Central memory CD8-positive, alpha-beta T cell (primary cell): ENCODE data around the gene TMEM31.

Experiments
- ATAC-seq: fragments of 150-1000 bp; cut with Tn5 transposase; replicated peaks from 2 replicates; pipeline ENCODE4 v1.10.0; 2022; ENCODE audit warnings: mild to moderate bottlenecking, moderate FRiP score, moderate number of reproducible peaks; ENCODE audit not compliant: poor library complexity, severe bottlenecking; ENCODE audit errors: extremely low read depth
- DNase-seq, 2 donors: peaks; one replicate each; pipeline ENCODE4 v3.0.0; 2021; ENCODE audit warnings: low spot score in 2 of 2
- H3K27ac Mint-ChIP-seq: one replicate; pipeline ENCODE4 v1.8.0; 2022; ENCODE audit warnings: low read depth, mild to moderate bottlenecking, moderate library complexity, mixed read lengths
- H3K27me3 Mint-ChIP-seq: one replicate; pipeline ENCODE4 v1.8.0; 2022; ENCODE audit warnings: mixed read lengths
- H3K36me3 Mint-ChIP-seq: one replicate; pipeline ENCODE4 v1.8.0; 2022; ENCODE audit warnings: mild to moderate bottlenecking, moderate library complexity, mixed read lengths; ENCODE audit not compliant: insufficient read depth
- H3K4me1 Mint-ChIP-seq: one replicate; pipeline ENCODE4 v1.8.0; 2022; ENCODE audit warnings: mixed read lengths
- H3K4me3 Mint-ChIP-seq: one replicate; pipeline ENCODE4 v1.8.0; 2022; ENCODE audit warnings: mild to moderate bottlenecking, moderate library complexity, mixed read lengths
- H3K9me3 Mint-ChIP-seq: one replicate; pipeline ENCODE4 v1.8.0; 2022; ENCODE audit warnings: mixed read lengths

Gene TMEM31

DNA sequence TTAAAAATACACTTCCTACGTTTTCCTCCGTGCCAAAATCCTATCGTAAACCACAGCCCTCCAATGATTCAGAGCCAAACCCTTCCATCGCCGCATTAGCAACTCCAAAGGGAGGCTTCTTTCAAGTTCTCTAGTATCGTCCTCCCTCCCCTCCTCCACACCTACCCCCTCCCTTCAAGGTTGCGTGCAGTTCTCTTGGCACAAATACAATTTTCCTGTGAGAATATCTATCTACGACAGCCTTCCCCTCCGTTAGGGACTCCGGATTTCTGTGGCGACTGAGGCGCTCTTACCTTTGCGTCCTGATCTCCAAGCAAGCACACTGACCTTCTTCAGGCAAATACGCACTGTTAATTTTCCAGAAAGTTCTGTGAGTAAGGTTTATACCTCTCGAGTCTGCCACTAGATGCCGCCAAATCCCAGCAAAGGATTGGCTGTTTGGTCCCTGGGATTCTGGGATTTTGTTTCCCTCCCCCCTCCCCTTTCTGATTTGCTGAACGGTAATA lies 23.0 kb upstream of the TMEM31 start:
- H3K27me3 Mint-ChIP-seq, result no peaks in the 10 kb centered on the region
- no peak overlapping the region for H3K27ac Mint-ChIP-seq
- peaks cover 16% of the 10 kb centered on the region for H3K36me3 Mint-ChIP-seq
- ATAC-seq, result no peak
- H3K4me1 Mint-ChIP-seq, result no peaks in the 10 kb centered on the region
- H3K4me3 Mint-ChIP-seq, result no peak overlapping the region
- peak; percentile 14 to 15 for DNase-seq
- no peaks in the 10 kb centered on the region for H3K9me3 Mint-ChIP-seq

DNA sequence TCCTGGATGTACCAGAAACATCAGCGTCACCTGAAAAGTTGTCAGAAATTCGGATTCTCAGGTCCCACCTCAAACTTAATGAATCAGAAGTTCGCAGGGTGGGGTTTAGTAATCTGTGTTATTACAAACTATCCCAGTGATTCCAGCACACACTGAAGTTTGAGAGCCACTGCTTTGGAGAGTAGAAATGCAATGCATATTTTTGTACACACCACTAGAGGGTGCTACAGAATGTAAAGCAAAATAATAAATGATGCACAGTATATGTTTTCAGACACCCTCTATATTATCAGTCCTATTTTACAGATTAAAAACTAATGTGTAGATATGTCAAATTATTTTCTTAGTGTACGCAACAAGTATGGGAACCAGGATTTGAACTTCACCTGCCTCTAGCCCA lies 21.8 kb upstream of the TMEM31 start:
- H3K27me3 Mint-ChIP-seq, result no peaks in the 10 kb centered on the region
- no peaks in the 10 kb centered on the region for H3K9me3 Mint-ChIP-seq
- H3K36me3 Mint-ChIP-seq, result peaks cover 7% of the 10 kb centered on the region
- no peaks in the 10 kb centered on the region for H3K4me1 Mint-ChIP-seq
- DNase-seq (no peak), ATAC-seq (no peak)
- H3K27ac Mint-ChIP-seq, result no peak overlapping the region
- peak overlapping the region; percentile 32 for H3K4me3 Mint-ChIP-seq

- Mint-ChIP-seq H3K4me1 (no peaks in the 10 kb centered on the region), H3K27me3 (no peaks in the 10 kb centered on the region), H3K9me3 (no peaks in the 10 kb centered on the region), H3K27ac (no peak overlapping the region), H3K36me3 (no peaks in the 10 kb centered on the region), H3K4me3 (no peak overlapping the region)
- ATAC-seq (no peak), DNase-seq (no peak)
These were observed 19.6 kb upstream of the TMEM31 start for GRCh38 chrX:103691059-103691458.

DNA sequence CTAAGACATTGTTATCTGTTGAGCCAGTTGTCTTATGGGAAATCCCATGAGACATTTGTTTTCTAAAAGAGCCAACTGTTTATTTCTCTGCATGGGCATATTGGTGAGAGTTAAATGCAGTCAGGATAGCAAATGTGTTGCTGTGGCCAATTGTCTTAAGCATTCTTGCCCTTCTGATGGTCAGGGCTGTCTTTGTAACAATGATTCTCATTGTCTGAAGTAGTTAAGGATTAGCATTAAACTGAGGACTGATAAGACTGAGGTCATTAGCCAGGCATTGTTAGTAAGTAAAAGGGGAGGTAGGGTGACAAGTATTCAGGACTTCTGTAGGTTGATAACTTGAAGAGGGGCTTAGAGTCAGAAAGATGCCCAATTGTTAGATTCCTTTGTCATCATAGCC lies 13.0 kb upstream of the TMEM31 start:
- Mint-ChIP-seq H3K4me3 (no peak overlapping the region), H3K27me3 (peaks cover 12% of the 10 kb centered on the region), H3K27ac (no peak overlapping the region), H3K36me3 (no peaks in the 10 kb centered on the region), H3K9me3 (no peaks in the 10 kb centered on the region), H3K4me1 (no peaks in the 10 kb centered on the region)
- DNase-seq (no peak), ATAC-seq (no peak)

- H3K27ac Mint-ChIP-seq, result no peak overlapping the region
- DNase-seq (no peak), ATAC-seq (no peak)
- H3K4me3 Mint-ChIP-seq, result no peak overlapping the region
- no peaks in the 10 kb centered on the region for H3K4me1 Mint-ChIP-seq
- peaks cover 12% of the 10 kb centered on the region for H3K27me3 Mint-ChIP-seq
- H3K36me3 Mint-ChIP-seq, result no peaks in the 10 kb centered on the region
- H3K9me3 Mint-ChIP-seq, result no peaks in the 10 kb centered on the region
These were observed 11.5 kb upstream of the TMEM31 start for GRCh38 chrX:103699243-103699642.

DNA sequence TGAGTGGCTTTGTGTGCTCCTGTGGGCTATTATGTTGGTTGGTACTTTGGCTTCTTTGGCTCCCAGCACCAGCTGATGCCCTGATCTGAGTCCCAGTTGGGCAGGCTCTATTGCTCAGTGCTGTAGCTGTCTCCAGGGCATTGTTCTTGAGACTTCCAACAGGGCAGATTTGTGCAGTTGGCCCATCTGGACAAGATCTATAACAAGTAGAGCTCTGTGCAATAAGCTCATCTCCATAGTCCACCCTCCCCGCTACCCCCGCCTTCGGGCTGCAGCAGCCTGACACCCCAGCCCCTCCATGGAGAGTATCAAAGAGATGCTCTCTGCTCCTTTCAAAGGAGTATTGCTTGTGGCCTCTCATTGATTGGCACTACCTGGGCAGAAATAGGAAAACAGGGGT lies 5.8 kb upstream of the TMEM31 start:
- H3K4me1 Mint-ChIP-seq, result no peaks in the 10 kb centered on the region
- H3K27ac Mint-ChIP-seq, result no peak overlapping the region
- no peaks in the 10 kb centered on the region for H3K9me3 Mint-ChIP-seq
- DNase-seq, result no peak
- H3K27me3 Mint-ChIP-seq, result no peaks in the 10 kb centered on the region
- H3K4me3 Mint-ChIP-seq, result no peak overlapping the region
- no peaks in the 10 kb centered on the region for H3K36me3 Mint-ChIP-seq
- ATAC-seq, result no peak

DNA sequence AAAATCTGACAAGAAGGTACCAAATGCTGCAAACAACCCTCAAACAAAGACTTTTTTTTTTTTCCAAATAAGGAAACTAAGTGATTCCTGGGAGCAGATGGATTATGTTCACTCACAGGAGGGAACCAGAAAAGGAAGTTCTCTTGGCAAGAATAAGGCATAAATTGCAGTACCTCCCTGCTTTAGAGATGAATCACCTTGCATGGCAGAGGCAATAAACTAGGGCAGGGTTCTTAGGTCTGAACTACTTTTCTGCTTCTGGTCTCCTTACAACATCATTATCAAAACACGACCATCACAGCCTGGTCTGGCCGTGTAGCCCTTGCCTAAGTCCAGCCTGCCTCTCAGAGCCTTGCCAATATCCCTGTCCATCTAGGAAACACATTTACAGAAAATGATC lies 6.3 kb downstream of the TMEM31 start:
- DNase-seq (no peak), ATAC-seq (no peak)
- Mint-ChIP-seq H3K36me3 (no peaks in the 10 kb centered on the region), H3K27me3 (no peaks in the 10 kb centered on the region), H3K9me3 (no peaks in the 10 kb centered on the region), H3K4me3 (no peak overlapping the region), H3K27ac (no peak overlapping the region), H3K4me1 (no peaks in the 10 kb centered on the region)

DNA sequence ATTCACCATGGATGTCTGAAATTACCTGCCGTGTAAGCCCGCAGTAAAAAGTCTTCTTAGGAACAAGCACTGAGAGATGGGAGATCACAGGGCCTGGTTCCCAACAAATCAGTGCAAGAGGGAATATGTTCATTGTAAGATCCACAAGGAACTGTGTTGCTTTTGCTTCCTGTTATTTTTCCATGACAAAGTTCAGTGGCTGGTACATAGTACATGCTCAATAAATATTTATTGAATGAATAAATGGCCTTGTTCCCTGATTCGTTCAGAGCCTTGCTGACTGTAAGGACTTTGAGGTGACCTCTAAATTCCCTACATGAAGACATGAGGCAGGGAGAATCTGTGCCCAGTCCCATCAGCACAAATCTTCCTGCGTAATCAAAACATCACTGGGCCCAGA lies 7.4 kb downstream of the TMEM31 start:
- ATAC-seq (no peak), DNase-seq (no peak)
- H3K4me1 Mint-ChIP-seq, result no peaks in the 10 kb centered on the region
- H3K36me3 Mint-ChIP-seq, result no peaks in the 10 kb centered on the region
- no peak overlapping the region for H3K27ac Mint-ChIP-seq
- H3K27me3 Mint-ChIP-seq, result no peaks in the 10 kb centered on the region
- H3K9me3 Mint-ChIP-seq, result no peaks in the 10 kb centered on the region
- H3K4me3 Mint-ChIP-seq, result no peak overlapping the region

DNA sequence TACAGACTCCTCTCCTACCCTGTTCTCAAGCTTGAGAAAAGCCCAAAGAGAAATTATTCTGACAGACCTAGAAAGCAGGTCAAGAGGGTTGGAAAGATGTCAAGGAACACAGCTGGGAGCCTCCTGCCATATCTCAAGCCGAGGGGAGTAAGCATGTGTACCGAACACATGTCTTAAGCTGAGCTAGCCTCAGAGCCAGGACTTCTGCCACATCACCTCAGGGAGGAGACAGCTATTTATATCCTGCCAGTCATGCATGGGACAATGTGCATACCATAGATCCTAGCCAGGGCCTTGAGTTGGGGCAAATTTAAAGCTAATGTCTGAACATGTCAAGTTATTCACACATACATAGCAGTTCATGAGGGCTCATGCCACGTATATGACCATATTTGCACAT lies 11.8 kb downstream of the TMEM31 start:
- Mint-ChIP-seq H3K27me3 (no peaks in the 10 kb centered on the region), H3K4me1 (no peaks in the 10 kb centered on the region), H3K9me3 (no peaks in the 10 kb centered on the region), H3K4me3 (no peak overlapping the region), H3K27ac (no peak overlapping the region), H3K36me3 (no peaks in the 10 kb centered on the region)
- no peak for DNase-seq
- ATAC-seq, result no peak

- Mint-ChIP-seq H3K4me1 (peaks cover 6% of the 10 kb centered on the region), H3K4me3 (no peak overlapping the region), H3K9me3 (no peaks in the 10 kb centered on the region), H3K36me3 (no peaks in the 10 kb centered on the region), H3K27me3 (peaks cover 11% of the 10 kb centered on the region), H3K27ac (no peak overlapping the region)
- ATAC-seq, result no peak
- DNase-seq, result no peak
These were observed 15.8 kb downstream of the TMEM31 start for GRCh38 chrX:103726477-103726876.

- Mint-ChIP-seq H3K4me3 (no peak overlapping the region), H3K36me3 (no peaks in the 10 kb centered on the region), H3K9me3 (no peaks in the 10 kb centered on the region), H3K27ac (no peak overlapping the region), H3K4me1 (peaks cover 6% of the 10 kb centered on the region), H3K27me3 (peaks cover 11% of the 10 kb centered on the region)
- DNase-seq, result no peak
- no peak for ATAC-seq
These were observed 16.4 kb downstream of the TMEM31 start for GRCh38 chrX:103727115-103727514.

DNA sequence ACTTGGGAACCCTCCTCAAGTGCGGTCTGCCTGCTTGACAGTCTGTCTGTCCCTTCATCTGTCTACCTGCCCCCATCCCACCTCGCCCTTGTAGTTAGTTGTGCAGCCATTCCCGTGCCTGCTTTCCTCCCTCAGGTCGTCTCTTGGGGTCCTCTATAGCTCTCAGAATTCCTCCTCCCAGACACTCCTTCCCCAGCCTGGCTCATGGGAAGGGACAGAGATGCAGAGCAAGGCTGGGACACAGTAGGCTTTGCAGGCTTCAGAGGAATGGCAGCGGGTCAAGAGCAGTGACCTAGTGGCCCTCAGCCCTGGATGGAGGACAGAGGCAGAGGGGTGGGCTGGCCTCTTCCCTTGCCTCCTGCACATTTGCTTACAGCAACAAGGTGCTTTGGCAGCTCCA lies 18.3 kb downstream of the TMEM31 start:
- H3K4me1 Mint-ChIP-seq, result peaks cover 6% of the 10 kb centered on the region
- no peak overlapping the region for H3K4me3 Mint-ChIP-seq
- H3K36me3 Mint-ChIP-seq, result no peaks in the 10 kb centered on the region
- no peaks in the 10 kb centered on the region for H3K9me3 Mint-ChIP-seq
- ATAC-seq, result no peak
- peaks cover 18% of the 10 kb centered on the region for H3K27me3 Mint-ChIP-seq
- DNase-seq, result no peak
- H3K27ac Mint-ChIP-seq, result no peak overlapping the region

DNA sequence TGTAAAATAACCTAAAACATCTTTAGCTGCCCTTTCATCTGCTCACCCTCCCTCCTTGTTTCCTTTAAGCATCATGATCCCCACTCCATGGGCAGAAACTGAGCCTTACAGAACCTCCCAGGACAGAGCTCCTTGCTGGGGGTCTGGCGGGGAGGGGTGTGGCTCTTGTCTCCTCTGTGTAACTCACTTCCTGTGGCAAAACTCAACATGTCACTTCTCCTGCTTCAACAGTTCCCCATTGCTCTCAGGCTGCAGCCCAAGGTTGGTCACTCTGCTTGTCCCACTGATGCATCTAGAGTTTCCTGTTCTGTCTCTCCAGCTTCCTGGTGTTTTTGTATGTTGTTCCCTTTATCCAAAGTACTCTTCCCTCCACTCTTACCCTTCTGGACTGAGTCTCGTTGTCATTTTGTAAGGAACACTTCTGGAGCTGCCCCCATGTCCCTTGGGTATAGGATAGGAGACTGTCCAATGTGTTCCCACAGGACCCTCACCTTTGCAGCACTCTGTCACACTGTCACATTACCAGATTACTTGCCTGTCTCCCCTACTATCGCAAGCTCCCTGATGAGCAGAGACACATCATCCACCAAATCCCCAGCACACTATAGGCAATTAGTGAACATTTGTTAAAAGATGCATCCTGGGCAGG lies 19.6 kb downstream of the TMEM31 start:
- H3K4me1 Mint-ChIP-seq, result peaks cover 6% of the 10 kb centered on the region
- H3K9me3 Mint-ChIP-seq, result no peaks in the 10 kb centered on the region
- ATAC-seq (no peak), DNase-seq (no peak)
- H3K4me3 Mint-ChIP-seq, result no peak overlapping the region
- H3K27ac Mint-ChIP-seq, result no peak overlapping the region
- H3K27me3 Mint-ChIP-seq, result peaks cover 25% of the 10 kb centered on the region
- H3K36me3 Mint-ChIP-seq, result peaks cover 3% of the 10 kb centered on the region
